Vagina (tissue), 2 donors: ENCODE measurements around the gene HOXA7. TPM values are rescaled to one million over a fixed set of nuclear protein-coding genes. Genes with fewer than 3 reads are reported as not detected.

Experiments
- DNase-seq, 2 donors: peaks; one replicate each; pipeline ENCODE4 v3.0.0-alpha.2; 2017; ENCODE audit errors: extremely low spot score in 2 of 2
- H3K27ac ChIP-seq: fragments of 200-600 bp; sonication (generic); one replicate; pipeline ENCODE4 v1.5.1; 2019
- H3K27me3 ChIP-seq: fragments of 200-600 bp; sonication (generic); one replicate; pipeline ENCODE4 v1.5.1; 2019
- H3K36me3 ChIP-seq, 2 donors: fragments of 200-600 bp; sonication (generic); one replicate each; pipeline ENCODE4 v1.5.1; 2017 to 2019
- H3K4me1 ChIP-seq: fragments of 200-600 bp; sonication (generic); one replicate; pipeline ENCODE4 v1.5.1; 2019
- H3K4me3 ChIP-seq, 2 donors: fragments of 200-600 bp; sonication (generic); 1 replicate in 1 of 2; 2 replicates in 1 of 2; pipeline ENCODE4 v1.5.1; 2016 to 2019
- H3K9me3 ChIP-seq: fragments of 200-600 bp; sonication (generic); one replicate; pipeline ENCODE4 v1.5.1; 2019
- POLR2A ChIP-seq, 2 donors: fragments of 450-650 bp; IDR thresholded peaks; one replicate each; pipeline ENCODE4 v1.6.1; 2017; ENCODE audit warnings: antibody characterized with exemption in 2 of 2, mild to moderate bottlenecking in 2 of 2, moderate library complexity in 2 of 2
- POLR2AphosphoS5 ChIP-seq, 2 donors: sonication (generic); formaldehyde crosslinking; IDR thresholded peaks; one replicate each; pipeline ENCODE4 v1.9.0; 2017; ENCODE audit warnings: antibody characterized with exemption in 2 of 2, mild to moderate bottlenecking in 2 of 2, low read depth in 1 of 2; ENCODE audit not compliant: insufficient read depth in 1 of 2
- intact Hi-C: fragments of 100-400 bp; cut with DNase I; formaldehyde crosslinking; loops from one replicate; pipeline ENCODE4 v1.15.1; 2023
- total RNA-seq: library from RNA; depleted of rRNA; stranded (reverse); fragments of >200 nt; gene quantifications from one replicate; pipeline ENCODE4 v1.2.3, GENCODE V29; 2016
- TF ChIP-seq, protein P1 (sequence below), 3 experiments: fragments of 450-650 bp in 2 of 3; fragments of 200-600 bp in 1 of 3; sonication (generic) in 1 of 3; IDR thresholded peaks; one replicate each; pipeline ENCODE4 v1.5.1; 2017 to 2019; ENCODE audit warnings: antibody characterized with exemption in 3 of 3, mild to moderate bottlenecking in 2 of 3, moderate library complexity in 2 of 3

HOXA7 gene
- total RNA-seq, 1 donor from 2014 or later = 23.8 TPM

DNA sequence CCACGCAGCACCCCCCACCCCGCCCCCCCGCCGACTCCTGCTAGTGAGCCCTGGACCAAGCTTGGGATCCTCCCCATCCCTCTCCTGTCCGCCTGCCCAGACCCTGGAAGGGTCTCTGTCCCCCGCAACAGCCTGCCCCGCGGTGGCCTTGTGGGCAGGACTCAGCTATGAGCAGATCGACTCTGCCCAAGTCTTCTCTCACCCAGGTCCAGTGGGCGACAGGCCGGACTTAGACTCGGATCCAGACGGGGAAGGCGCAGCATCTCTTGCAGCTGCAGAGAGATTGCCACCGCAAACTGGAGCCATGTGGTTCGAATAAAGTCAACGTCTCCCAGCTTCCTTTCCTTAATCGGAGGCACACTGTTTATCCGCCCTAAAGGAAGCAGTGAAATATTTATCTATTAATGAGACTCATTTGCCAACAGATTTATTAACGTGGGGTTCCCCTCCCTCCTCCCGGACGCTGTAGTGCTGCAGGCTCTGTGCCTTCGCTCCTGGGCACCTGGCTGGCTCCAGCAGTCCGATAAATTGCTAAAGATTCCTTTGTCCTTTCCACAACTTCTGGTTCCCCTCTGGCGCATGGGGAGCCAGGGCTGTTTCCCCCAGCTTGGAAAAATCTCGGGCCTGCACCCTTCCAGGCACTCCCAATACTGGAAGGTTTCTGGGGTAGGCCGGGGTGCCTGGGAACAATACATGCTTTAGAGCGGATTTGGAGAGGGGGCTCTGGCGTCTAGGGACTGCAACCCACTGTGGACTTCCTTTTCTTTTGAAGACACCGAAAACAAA is 634 bp upstream of the HOXA7 start:
- H3K9me3 ChIP-seq = no peaks in the 10 kb centered on the region
- peak overlapping the region; percentile 46 to 53 for H3K4me3 ChIP-seq
- H3K27me3 ChIP-seq = no peaks in the 10 kb centered on the region
- H3K4me1 ChIP-seq = peaks cover 61% of the 10 kb centered on the region
- intact Hi-C loops = loop anchor here (10.0 kb wide), 1 partner anchor 952 kb away; the partner anchor contains the start of genes CBX3 and HNRNPA2B1
- DNase-seq = no peak
- no peaks in the 10 kb centered on the region for H3K36me3 ChIP-seq
- no peak for TF ChIP-seq POLR2AphosphoS5 (IDR thresholded peaks at IDR 0.05; ENCODE audit: insufficient read depth in 1 of 2, low read depth in 1 of 2)
- TF ChIP-seq, protein P1, sequence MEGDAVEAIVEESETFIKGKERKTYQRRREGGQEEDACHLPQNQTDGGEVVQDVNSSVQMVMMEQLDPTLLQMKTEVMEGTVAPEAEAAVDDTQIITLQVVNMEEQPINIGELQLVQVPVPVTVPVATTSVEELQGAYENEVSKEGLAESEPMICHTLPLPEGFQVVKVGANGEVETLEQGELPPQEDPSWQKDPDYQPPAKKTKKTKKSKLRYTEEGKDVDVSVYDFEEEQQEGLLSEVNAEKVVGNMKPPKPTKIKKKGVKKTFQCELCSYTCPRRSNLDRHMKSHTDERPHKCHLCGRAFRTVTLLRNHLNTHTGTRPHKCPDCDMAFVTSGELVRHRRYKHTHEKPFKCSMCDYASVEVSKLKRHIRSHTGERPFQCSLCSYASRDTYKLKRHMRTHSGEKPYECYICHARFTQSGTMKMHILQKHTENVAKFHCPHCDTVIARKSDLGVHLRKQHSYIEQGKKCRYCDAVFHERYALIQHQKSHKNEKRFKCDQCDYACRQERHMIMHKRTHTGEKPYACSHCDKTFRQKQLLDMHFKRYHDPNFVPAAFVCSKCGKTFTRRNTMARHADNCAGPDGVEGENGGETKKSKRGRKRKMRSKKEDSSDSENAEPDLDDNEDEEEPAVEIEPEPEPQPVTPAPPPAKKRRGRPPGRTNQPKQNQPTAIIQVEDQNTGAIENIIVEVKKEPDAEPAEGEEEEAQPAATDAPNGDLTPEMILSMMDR (IDR thresholded peaks at IDR 0.05) = no peak
- TF ChIP-seq POLR2A (IDR thresholded peaks at IDR 0.05) = no peak
- H3K27ac ChIP-seq = peak overlapping the region; percentile 74

DNA sequence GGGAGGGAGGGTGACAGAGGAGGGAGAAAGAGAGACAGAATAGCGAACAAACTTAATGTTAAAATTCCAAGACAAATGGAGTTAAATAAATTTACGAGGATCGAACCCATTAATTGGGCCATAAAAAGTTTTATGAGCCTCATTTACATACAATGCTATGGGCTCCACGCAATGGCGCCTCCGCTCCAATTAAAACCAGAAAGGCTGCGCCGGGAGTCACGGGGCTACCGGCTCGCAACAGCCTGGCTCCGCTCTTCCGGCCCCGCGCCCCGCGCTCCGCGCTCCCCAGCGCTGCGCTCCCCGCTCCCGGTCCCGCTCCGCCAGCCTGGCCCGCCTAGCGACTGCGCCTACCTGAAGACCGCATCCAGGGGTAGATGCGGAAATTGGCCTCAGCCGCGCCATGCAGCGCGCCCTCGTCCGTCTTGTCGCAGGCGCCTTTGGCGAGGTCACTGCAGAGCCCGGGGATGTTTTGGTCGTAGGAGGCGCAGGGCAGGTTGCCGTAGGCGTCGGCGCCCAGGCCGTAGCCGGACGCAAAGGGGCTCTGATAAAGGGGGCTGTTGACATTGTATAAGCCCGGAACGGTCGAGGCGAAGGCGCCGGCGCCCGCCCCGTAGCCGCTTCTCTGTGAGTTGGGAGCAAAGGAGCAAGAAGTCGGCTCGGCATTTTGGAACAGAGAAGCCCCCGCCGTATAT is 513 bp downstream of the HOXA7 start:
- H3K4me1 ChIP-seq = peaks cover 51% of the 10 kb centered on the region
- no peaks in the 10 kb centered on the region for H3K36me3 ChIP-seq
- H3K27me3 ChIP-seq = no peaks in the 10 kb centered on the region
- intact Hi-C loops = loop anchor here (10.0 kb wide), 1 partner anchor 951 kb away; the partner anchor contains the start of genes CBX3 and HNRNPA2B1
- peak overlapping the region; percentile 46 to 53 for H3K4me3 ChIP-seq
- no peak for DNase-seq
- no peaks in the 10 kb centered on the region for H3K9me3 ChIP-seq
- TF ChIP-seq POLR2AphosphoS5 (IDR thresholded peaks at IDR 0.05; ENCODE audit: insufficient read depth in 1 of 2, low read depth in 1 of 2) (peak in 1 of 2 donors; percentile 52), POLR2A (IDR thresholded peaks at IDR 0.05) (no peak)
- TF ChIP-seq, protein P1 (IDR thresholded peaks at IDR 0.05) = no peak
- H3K27ac ChIP-seq = peak overlapping the region; percentile 74

DNA sequence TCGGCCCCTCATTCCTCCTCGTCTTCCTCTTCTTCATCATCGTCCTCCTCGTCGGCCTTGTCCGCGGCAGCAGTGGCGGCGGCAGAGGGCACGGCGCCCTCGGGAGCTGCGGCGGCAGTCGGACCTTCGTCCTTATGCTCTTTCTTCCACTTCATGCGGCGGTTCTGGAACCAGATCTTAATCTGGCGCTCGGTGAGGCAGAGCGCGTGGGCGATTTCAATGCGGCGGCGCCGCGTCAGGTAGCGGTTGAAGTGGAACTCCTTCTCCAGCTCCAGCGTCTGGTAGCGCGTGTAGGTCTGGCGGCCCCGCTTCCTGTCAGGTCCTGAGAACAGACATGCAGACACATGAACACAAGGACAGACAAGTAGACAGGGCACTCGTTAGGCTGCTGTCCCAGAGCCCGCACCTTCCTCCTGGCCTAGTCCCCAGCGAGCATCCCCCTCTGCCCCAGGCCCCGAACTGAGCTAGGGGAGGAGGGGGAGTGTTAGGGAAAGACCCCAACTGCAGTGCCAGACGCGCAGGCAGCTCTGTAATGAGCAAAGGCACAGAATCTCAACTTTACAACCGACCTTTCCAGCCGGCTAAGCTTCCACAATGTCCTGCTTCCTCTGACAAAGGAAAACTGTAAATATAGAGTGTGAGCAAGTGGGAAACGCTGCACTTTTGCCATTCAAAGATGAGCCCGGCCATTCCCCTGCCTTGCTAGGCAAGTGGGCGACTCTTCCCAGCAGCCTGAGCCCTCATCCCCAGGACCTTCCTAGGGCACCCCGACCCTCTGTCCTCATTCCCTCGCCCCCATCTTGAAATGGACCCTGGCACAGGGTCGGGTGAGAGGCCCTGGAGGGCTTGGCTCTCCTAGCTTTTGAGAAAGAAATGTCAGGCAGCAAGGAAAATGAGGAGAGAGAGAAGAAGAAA is 1.3 kb downstream of the HOXA7 start:
- Histone ChIP-seq H3K4me3 (peak overlapping the region; percentile 46 to 53), H3K27me3 (no peaks in the 10 kb centered on the region), H3K4me1 (peaks cover 51% of the 10 kb centered on the region), H3K36me3 (no peaks in the 10 kb centered on the region), H3K27ac (peak overlapping the region; percentile 74), H3K9me3 (no peaks in the 10 kb centered on the region)
- intact Hi-C loops = loop anchor here (10.0 kb wide), 1 partner anchor 950 kb away; the partner anchor contains the start of genes CBX3 and HNRNPA2B1
- TF ChIP-seq POLR2AphosphoS5 (IDR thresholded peaks at IDR 0.05; ENCODE audit: insufficient read depth in 1 of 2, low read depth in 1 of 2) = no peak
- no peak for TF ChIP-seq POLR2A (IDR thresholded peaks at IDR 0.05)
- TF ChIP-seq, protein P1 (IDR thresholded peaks at IDR 0.05) = no peak
- DNase-seq = no peak

DNA sequence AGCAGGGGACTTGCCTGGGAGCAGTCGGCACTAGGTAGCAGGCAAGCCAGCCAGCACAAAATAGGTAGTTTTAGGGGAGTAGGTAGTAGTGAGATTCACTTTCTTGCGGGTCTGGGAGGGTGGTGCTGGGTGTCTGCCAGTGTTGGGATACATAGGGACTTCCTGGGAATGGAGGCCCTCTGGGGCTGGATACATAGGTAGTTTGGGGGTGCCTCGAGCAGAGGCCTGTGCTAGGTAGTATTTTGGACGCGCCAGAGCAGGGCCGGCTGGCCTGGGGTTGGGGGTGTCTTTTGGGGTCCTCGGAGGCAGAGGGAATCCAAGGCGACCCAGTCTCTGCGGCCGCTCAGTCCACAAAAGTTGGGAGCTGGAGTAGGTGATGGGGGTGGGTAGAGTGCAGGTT is 2.1 kb downstream of the HOXA7 start:
- Histone ChIP-seq H3K4me3 (no peak overlapping the region), H3K36me3 (no peaks in the 10 kb centered on the region), H3K4me1 (peaks cover 53% of the 10 kb centered on the region), H3K27ac (no peak overlapping the region), H3K27me3 (no peaks in the 10 kb centered on the region), H3K9me3 (no peaks in the 10 kb centered on the region)
- TF ChIP-seq POLR2A (IDR thresholded peaks at IDR 0.05) (no peak), POLR2AphosphoS5 (IDR thresholded peaks at IDR 0.05; ENCODE audit: insufficient read depth in 1 of 2, low read depth in 1 of 2) (no peak)
- TF ChIP-seq, protein P1 (IDR thresholded peaks at IDR 0.05) = no peak
- DNase-seq = no peak
- intact Hi-C loops = loop anchor here (10.0 kb wide), 1 partner anchor 950 kb away; the partner anchor contains the start of genes CBX3 and HNRNPA2B1
